HG02981 (cell line): ENCODE data around the gene FRMD5.

ENCODE experiments used
- ATAC-seq: cut with Tn5 transposase; IDR thresholded peaks from one replicate; pipeline ENCODE4 v1.9.1; 2021; ENCODE audit warnings: mild to moderate bottlenecking, moderate library complexity; ENCODE audit not compliant: unreplicated experiment

FRMD5 gene

DNA sequence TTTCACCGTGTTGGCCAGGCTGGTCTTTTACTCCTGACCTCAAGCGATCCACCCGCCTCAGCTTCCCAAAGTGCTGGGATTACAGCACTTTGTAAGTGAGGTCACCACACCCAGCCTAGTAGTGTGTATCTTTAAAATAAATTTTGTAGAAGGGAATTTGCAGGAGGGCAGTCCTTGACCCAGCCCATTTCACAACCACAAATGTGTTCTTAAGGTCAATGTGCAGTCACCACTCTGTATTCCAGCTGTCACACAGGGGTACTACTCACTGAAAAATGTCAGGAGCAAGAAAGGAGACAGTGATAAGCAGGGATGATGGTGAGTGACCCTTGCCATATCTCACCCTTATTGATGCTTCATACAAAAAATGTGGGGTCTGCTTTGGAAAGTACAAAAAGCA is 98.5 kb downstream of the FRMD5 start:
- ATAC-seq: no peak

GRCh38 chr15:44094781-44095180 is 100.3 kb downstream of the FRMD5 start:
- no peak for ATAC-seq

DNA sequence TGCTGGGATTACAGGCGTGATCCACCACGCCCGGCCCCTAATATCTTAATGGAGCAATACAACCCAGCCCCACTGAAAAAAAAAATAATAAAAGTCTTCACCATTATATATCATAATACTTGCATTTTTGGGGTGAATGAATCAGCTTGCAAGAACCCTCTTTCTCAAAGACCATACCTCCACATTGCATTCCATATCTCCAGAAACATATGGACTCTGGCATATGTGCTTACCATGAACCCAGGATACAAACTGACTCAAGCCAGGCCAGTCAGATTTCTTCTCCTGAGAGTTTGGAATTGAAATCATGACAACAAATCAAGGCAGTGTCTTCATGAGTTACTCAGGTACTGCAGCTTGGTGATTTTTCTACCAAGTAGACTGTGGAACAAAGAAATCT is 101.2 kb downstream of the FRMD5 start:
- ATAC-seq: no peak

DNA sequence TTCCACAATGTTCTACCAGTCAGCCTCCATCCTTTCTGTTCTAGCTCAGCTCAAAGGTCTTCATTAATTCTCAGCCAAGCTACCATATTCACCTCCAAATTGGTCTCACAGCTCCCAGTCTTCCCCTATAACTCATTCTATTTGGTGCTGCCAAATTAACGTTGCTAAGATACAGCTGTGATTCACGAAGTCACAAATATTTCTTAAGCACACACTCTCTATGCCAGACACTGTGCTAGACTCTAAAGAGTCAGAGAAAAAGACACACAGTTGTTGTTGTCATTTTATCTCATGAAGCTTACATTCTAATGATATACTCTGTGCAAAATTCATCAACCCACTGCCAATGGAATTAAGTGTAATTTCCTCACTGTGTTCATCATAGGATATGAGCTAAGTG is 102.8 kb downstream of the FRMD5 start:
- no peak for ATAC-seq

- ATAC-seq: no peak
Observed at GRCh38 chr15:44087578-44088465, 107.2 kb downstream of the FRMD5 start.

DNA sequence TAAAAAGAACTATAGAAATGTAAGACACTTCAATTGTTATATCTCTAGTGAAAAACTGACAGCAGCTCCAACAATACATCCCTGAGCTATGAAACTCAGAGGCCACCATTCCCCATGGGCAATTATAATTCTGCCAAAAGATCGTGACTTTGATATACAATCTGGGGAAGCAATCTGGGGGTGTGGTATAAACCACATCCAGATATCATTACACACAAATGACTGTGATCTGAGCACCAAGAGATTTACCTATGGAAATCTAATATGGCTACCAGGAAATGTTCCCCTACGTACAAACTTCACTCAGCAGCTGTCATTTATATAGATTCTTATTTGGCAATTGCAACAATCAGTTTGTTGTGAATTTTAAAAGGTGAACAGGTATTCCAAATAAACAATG is 110.3 kb downstream of the FRMD5 start:
- no peak for ATAC-seq

GRCh38 chr15:44084171-44084570 is 110.9 kb downstream of the FRMD5 start:
- no peak for ATAC-seq

DNA sequence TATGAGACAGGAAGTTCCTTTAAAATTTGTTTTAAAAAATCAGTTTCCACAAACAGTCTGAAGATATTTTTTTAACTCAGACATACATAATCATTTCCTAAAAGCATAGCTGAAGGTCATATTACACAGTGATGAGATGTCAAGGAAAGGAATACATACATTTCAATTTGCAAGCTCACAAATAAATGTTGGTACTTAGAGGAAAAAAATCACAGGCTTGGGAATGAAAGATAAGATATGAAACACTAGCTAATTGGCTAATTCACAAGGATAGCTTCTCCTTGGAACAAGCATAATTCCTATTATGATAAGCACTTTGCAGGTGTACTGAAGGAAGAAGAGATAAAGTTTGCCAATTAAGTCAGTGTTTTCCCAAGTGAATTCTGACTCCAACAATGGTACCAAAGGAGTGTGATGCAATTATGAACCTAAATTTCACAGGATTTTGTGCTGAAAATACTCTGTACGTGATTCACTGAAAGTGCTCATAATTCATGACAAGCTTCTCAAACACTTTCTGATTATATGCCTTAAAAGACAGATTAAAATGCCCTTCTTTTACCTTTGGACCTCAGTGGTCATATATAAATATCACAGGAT is 112.4 kb downstream of the FRMD5 start:
- no peak for ATAC-seq

GRCh38 chr15:44081026-44082013 is 113.8 kb downstream of the FRMD5 start:
- ATAC-seq: no peak

DNA sequence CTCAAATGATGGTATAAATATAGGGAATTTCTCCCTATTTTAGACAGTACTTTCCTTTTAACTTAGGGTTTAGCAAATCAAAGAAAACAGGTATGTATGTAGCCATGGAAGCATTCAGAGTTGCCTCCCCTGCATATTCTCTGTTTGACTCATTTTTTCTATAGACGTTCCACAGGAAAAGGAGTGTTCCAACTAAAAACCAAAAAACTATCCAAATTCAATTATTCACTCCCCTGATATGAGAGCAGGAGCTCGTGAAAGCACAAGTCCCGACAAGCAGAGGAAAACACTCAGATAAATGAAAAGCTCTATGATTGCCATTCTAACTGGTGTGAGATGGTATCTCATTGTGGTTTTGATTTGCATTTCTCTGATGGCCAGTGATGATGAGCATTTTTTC is 119.5 kb downstream of the FRMD5 start:
- no peak for ATAC-seq

GRCh38 chr15:44069489-44069888 is 125.6 kb downstream of the FRMD5 start:
- ATAC-seq: no peak

DNA sequence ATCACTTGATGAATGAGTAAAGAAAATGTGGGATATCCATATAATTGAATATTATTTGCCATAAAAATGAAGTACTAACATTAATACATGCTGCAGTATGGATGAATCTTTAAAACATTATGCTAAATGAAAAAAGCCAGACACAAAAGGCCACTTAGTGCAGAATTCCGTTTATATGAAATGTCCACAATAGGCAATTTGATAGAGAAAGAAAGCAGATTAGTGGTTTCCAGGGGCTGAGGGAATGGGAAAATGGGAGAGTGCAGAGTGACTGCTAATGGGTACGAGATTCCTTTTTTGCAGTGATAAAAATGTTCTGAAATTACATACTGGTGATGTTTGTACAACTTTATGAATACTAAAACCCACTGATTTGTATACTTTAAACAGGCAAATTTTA is 126.7 kb downstream of the FRMD5 start:
- no peak for ATAC-seq

GRCh38 chr15:44066211-44066827 is 128.8 kb downstream of the FRMD5 start:
- no peak for ATAC-seq

- ATAC-seq: no peak
Observed at GRCh38 chr15:44064706-44065105, 130.4 kb downstream of the FRMD5 start.

GRCh38 chr15:44058126-44058525 is 136.9 kb downstream of the FRMD5 start:
- no peak for ATAC-seq

- no peak for ATAC-seq
Observed at GRCh38 chr15:44045661-44046060, 149.4 kb downstream of the FRMD5 start.

DNA sequence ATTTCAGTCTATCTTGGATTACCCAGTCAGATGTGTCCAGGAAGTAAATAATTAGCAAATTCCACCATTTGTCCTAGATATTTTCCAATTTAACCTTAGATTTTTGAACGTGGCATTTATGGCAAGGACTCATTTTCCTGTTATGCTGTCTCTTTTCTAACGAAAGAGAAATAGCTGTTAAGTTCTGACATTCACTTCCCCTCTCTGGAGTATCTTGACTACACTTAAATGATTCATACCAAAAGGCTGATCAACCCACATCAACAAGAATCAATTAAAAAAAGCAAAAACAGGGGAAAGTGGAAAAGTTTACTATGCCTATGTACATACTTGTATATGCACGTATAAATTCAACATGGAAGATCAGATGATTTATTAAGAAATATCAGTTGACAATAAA is 149.9 kb downstream of the FRMD5 start:
- no peak for ATAC-seq

DNA sequence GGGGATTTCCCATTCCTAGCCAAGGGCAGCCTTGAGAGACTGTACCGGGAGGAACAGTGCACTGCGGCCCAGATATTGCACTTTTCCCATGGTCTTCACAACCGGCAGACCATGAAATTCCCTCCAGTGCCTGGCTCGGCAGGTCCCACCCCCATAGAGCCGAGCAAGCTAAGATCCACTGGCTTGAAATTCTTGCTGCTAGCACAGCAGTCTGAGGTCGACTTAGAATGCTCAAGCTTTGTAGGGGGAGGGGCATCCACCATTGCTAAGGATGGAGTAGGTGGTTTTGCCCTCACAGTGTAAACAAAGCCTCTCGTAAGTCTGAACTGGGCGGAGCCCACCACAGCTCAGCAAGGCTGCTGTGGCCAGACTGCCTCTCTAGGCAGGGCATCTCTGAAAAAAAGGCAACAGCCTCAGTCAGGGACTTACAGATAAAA is 156.3 kb downstream of the FRMD5 start:
- no peak for ATAC-seq

- ATAC-seq: no peak
Observed at GRCh38 chr15:44035781-44036699, 159.0 kb downstream of the FRMD5 start.
